DMS79 treated with DMSO at 0.1 percent for 48 hours (cell line): ENCODE measurements around the gene PTPRD.

ENCODE experiments used
- DNase-seq: peaks from one replicate; lab custom pipeline; 2025; lab: John Stamatoyannopoulos, UW

Gene PTPRD

DNA sequence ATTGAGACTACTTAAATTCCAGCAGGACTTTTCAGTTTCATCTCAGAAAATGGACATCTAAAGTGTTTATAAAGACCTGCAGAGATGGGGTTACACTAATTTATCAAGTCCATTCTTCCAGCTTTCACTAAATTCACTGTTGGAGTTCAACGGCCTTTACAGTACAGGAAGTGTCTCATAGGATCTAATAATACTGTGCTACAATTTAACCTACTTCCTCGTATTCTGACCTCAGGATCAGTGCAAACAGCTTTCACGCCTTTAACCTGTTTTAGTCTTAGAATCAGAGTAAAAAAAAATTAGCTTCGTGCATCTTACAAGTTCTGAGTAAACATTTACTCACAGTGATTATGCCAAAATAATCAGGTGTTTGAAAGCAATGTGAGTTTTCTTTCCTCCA is 2180.6 kb downstream of the PTPRD start:
- no peak for DNase-seq

DNA sequence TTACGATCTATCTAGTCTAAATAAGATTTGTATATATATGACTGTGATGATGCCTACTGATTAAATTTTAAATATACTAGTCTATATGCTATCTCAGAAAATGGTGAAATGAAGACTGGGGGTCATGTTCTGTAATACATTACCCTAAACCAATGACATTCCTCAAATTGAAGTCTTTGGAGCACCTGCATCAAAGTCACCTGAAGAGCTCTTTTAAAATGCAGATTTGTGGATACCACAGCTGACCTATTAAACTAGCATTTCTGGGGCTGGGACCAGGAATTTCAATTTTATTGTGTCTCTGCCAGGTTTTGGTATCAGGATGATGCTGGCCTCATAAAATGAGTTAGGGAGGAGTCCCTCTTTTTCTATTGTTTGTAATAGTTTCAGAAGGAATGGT is 2181.3 kb downstream of the PTPRD start:
- DNase-seq, result no peak

DNA sequence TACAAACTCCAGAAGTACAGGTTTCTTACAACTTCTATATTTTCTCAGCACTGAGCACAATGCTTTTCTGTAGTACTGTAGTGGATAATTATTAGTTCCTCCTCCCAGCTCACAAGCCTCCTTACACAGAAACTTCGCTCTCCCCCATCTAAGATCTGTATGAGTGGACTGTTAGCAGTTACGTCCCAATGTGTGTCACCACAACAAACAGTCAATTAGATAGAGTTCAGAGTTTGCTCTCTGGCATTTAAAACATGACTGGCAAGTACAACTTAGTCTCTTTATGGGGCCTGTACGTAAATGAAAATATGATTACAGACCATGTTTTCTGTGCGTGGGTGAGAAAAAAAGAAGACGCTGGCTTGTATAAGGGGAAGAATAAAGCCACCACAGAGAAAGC is 2181.9 kb downstream of the PTPRD start:
- DNase-seq, result no peak

DNA sequence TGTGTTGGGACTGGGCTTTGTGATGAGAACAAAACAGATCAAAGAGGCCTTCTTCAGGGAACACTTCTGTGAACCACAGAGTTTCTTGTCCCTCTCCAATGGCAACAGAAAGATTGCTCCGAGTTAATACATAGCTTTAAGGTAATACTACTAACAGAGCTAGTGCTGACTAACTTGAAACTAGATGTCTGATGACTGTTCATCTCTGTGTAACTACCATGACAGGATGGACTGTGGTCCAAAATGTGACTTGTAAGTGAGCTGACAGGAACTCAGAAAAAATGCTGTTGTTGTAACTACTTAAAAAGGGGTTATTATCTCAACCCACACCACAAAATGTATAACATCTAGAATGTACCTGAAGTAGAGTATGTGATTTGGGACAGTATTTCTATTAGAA is 2183.0 kb downstream of the PTPRD start:
- no peak for DNase-seq

DNA sequence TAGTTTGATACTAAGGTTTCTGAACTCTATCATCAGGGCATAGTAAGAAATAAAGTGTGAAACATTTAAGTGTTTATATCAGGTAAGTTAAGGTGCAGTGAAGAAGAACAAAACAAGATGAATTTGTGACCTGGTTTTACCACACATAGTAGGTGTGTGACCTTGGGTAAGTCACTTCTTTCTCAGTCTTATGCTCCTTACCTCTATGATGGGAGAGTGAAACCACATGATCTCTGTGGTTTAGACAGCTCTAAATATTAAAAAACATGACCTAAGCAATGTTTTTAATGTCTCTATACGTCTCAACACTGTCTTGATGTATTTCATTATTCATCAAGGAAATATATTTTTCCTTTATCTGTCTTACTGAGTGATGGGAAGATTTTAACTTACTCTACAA is 2183.6 kb downstream of the PTPRD start:
- DNase-seq, result no peak

DNA sequence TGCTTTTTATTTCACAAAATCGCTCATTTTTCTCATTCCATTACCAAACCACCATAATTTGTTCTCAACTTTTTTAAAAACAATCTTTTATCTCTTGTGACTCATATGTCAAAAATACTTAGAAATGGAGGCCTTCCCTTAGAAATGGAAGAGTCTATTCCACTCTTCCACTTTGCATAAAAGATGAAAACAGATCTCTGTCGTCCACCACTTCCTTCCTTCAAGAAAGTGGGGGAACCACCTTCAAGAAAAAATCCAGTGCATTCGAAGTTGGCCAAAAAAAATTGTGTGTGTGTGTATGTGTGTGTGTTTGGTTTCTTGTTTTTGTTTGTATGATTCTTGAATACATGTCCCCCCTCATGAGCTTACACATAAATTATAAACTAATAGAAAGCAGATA is 2184.4 kb downstream of the PTPRD start:
- DNase-seq, result no peak

DNA sequence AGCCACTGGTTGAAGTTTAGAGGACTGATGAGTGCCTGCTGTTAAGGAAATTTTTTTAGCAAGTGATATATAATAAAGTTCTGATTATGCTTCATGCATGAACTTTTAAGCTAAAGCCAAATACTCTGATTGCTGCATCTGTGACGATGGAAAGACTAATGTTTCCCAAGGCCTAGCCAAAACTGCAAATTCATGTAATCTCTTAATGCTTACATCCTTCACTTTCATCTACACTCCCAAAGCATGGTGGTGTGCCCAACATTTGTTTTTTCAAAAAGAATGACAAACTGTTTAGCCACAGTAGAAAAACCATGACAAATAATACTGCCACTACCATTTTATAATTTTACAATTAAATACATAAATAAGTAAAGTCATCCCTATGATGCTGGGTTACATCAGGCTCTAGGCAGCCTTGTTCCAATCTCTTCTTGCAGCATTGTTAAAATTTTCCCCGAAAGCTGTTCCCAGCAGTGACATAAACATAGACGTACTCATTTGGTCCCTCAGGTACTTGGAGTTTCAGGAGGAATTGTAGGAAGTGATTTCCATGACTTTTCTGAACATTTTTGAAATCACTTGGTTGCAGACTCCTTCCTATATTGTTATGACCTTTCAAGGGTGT is 2187.9 kb downstream of the PTPRD start:
- no peak for DNase-seq

DNA sequence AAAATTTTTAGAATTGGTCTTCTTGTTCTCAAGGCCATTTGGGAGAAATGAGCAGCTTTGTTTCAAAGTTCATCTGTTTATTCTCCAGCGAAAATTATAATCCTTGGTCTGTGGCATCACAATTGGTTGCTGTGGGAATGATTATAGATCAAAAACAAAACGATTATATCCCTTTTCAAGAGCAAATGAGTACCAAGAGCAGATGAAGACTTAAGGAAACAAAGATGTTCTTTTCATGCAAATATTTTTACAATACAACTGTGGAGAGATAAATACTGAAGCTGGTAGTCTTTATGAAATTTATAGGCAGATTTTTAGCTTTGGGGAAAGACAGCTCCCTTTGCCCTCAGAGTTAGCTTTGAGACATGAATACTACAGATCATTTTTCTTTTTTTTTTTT is 2192.4 kb downstream of the PTPRD start:
- DNase-seq, result no peak

DNA sequence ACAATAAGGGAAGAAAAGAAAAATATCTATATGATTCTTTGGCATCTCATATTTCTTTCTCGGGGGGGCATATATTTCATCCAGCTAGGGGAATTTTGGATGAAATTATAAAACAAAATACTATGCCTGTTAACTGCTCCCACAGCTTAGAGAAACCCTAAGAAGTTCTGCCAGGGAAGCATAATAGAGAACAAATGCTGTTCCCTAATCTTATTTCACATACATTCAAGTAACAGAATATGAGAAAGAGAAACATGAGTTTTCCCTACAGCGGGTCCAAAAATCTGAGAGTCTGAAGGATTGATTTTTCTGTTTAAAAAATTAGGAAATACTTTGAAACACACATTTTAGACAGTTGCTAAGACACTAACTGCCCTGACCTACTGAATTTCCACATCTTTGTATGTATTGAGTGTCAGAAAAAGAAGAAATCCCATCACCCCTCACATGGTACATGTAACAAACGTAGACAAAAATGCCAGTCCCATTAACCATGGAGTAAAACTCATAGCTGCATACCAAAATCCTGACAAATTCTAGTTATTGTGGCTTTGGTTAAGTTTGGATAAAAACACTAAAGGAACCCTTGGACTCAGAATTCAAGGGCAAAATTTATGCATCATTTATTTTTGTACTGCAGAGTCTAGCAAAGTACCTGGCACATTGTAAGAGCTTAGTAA is 2193.1 kb downstream of the PTPRD start:
- DNase-seq, result peak; percentile 15

DNA sequence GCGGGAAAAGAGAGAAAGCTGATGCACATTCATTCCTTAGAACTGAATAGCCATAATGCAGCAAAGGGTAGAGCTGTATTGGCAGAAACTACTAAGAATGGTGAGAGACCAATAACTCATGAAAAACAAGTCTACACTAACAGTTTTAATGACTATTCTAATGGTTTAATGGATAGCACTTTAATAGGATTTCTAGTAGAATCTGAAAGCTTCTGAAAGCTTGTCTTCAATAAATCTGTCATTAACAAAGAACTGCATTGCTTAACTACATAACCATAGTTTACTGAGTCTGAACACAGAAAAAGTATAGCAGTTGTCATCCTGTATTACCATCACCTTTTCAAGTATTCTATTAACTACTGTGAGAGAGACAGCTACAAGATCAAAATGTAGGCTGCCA is 2195.5 kb downstream of the PTPRD start:
- DNase-seq, result no peak

DNA sequence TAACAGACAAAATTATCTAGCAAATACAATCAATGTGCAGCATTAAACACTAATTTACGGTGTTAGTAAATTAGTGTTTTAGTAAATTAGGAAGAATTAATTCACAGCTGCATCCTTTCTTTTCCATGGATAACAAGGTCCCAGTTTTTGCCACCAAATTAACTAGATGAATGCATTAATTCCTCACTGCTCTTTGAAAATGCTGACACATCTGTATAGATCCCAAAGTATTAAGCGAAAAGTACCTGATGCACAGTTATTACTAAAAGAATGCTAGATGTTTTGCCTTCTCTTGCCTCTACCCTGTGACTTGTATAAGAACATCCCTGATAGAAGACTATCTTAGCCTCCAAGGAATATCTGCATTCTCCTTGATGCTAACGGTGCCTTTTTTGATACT is 2200.5 kb downstream of the PTPRD start:
- DNase-seq, result no peak

DNA sequence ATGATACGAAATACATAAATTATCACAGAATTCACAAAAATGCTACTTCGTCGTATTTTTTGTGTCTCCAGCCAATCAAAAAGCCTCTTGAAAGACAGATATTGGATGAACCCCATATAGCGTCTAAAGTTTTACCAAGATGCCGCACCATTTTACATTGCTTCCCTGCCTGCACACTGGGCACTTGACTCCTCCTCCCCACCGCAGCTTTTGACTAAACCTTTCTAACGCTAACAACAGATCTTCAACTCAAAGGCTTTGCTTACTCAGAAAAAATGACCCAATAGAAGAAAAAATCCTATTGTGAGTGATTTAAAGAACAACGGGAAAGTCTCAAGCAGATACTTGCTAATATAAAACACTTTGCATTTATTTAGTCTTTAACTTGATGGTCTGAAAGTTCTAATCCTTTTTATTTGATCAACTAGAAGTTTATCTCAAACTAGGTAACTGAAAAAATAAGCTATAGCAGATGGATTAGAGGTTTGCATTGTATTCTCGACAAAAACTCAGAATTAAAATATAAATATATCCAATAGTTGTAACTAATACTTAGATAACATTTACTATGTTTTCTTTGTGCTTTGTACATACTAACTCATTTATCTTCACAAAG is 2204.1 kb downstream of the PTPRD start:
- no peak for DNase-seq

DNA sequence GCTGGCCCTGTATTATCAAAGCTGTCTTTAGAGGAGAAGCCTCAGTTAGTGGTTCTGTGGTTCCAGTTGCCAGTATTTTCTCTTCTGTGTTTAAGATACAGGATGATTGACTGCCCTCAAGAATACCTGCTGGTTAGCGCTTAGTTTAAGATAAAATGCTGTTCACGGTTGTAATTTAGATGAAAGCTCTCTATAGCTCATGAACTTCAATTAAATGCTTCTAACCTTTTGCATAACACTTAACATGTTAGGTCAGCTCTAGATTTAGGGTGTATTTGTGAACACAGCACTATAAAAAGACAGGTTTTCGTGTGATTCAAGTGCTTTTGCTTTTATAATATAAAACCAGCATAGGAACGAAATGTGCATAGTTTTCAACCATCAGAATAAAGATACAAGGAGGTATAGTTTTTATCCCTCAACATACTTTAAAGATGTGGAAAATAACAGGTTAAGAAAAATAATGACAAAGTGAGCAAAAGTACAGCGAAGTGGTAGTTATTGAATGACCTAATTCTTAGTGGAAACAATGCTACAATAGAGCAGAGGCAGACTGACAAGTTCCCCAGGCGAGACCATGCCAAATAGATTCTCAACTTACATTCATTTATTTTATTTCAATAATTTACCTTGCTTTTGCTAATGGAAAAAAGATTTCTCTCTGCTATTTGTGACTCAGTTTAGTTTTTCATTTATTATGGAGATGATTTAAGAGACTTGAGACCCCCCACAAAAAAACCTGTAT is 2210.7 kb downstream of the PTPRD start:
- peak; percentile 74 for DNase-seq

DNA sequence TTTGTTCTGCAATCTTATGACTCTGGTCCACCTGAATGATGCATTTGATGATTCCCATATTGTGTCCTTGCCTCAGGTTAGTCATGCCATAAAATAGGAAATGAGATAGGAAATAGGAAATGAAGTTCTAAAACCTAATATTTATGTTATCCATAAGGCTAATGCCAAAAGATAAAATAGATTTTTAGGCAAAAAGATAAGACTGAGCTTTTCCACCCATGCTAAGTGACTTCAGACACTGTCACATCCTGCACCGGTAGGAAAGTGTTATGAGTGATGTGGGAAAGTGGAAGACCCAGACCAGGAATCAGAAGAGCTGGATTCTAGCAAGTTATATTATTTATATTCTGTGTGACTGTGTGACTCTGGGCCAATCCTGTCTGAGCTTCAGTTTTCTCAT is 2212.4 kb downstream of the PTPRD start:
- no peak for DNase-seq

DNA sequence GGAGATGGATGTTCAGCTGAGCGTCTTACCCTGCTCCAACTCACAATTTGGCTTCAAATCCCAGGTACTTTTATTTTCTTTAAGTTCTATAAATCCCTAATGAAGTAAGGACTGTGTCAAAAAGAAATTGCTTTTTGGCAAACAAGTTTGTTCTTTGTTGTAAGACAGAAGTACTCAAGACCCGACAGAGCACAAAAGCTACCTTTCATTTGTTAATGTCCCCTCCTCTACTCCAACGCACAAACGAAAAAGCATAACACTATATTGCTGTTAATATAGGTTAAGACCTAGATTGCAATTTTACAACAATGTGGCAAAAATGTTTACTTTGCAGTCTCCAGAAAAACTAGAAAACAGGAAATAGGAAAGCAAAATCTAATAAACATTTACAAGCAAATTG is 2217.8 kb downstream of the PTPRD start:
- DNase-seq, result no peak

DNA sequence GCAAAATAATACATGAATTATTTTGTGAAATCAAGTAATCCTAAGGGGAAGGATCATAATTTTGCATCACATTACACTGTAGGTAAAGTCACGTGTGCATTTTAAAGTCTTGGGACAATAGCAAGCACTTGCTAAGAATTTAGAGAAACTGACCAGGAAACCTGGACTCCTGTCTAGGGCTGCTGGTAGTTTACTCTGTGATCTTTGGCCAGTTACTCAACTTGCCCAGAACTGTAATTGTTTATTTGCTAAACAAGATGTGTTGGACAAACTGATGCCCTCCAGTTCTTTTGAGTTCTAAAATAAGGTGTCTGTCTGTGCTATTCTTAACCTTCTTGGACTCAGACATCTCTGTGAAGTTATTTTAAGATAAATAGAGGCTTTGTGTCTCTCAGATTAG is 2218.5 kb downstream of the PTPRD start:
- DNase-seq, result no peak

DNA sequence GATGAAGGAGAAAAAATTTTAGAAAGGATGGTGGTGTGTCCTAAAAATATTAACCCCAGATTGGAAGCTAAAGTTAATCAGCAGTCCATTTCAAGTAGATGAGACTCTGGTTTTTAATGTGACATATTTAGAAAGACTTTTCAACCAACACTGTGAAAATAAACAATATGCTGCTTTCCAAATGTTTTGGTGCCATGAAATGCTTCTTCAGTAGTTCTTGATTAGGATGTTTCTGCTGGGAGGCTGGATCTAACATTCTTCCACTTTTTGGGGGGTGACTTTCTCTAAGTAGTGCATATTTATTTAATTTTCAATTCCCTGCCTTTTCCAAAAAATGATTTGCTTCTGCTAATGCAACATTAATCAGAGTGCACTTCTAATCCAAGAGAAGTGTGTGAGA is 2219.9 kb downstream of the PTPRD start:
- DNase-seq, result no peak

DNA sequence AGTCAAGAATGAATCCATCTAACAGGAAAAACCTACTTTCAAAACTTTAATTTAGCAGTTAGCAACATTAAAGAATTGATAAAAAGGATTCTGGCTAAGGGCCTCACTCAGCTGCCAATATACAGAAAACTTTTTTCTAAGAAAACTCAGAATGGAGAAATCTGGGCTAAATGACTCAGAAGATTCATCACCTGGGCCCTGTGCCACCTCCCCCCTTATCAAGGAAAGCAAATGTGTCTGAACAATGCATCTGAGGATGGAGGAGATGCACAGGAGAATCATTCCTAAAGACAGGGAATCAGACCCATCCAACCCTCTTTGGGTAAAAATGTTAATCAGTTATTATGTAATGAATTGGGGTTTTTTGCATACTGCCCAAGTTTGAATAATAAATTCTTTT is 2221.2 kb downstream of the PTPRD start:
- no peak for DNase-seq

DNA sequence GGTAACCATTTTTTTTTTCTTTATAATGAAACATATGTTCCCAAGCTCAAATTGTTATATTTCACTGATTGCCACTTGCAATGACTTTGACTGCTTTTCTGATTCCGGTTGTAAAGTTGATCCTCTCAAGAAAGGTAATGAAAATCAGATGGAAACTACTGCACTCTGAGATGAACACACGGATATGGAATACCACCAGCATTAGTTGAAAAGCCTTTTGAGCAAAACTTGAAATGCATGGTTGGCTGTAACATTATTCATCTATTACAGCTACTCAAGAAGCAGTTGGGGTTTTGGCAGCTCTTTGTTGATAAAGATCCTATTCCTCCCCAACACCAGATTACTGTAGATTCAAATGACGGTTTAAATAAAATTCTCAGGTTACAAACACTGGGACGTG is 2221.7 kb downstream of the PTPRD start:
- no peak for DNase-seq

DNA sequence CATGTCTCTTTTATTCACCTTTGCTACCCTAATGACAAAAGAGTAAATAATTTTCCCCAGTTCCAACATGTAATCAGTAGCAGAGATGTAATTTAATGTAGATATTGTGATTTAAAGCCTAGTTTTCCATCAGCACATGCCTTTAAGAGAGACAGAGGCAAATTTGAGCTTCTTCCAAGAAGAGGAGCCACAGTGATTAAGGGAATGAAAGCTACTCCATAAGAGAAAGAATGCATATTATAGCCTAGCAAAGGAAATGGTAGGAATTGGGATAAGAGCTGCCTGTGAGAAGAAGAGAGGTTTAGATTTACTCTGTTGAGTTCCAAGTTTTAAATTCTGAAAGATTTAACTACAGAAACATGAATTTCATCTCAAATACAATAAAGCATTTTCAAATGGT is 2222.2 kb downstream of the PTPRD start:
- DNase-seq, result no peak

DNA sequence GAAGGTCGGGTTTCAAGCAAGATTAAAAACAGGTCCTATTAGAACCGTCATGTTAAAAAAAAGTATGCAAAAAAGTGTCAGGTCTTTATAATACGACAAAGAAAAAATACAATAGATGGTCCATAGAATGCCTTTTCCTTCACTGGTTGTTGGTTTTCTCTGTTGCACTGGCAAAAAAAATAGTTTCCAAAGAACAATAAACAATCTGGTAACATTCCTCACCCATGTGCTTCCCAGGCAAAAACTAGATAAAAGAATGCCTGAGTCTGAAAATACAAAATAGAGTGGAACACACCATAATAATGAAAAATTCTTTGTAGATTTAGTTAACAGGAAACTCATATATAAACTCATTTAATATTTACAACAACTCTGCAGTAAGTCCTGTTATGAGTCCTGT is 2223.3 kb downstream of the PTPRD start:
- DNase-seq, result no peak

DNA sequence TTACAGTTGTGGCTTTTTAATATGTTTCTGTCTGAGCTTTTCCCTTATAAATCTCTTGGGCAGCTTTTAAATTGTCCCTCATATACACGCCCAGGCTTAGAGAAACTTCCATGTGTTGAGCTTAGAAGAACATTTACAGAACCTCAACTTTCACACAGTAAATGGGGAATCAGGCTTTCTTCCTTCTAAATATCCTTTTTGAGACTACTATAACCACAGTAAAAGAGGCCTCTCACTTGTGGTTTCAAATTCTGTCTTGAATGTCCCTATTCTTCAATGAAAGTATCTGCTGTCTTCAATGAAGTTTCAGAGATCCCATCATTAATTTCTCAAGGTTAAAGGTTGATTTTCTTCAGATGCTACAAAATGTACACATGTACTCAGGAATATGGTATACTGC is 2224.7 kb downstream of the PTPRD start:
- DNase-seq, result no peak

DNA sequence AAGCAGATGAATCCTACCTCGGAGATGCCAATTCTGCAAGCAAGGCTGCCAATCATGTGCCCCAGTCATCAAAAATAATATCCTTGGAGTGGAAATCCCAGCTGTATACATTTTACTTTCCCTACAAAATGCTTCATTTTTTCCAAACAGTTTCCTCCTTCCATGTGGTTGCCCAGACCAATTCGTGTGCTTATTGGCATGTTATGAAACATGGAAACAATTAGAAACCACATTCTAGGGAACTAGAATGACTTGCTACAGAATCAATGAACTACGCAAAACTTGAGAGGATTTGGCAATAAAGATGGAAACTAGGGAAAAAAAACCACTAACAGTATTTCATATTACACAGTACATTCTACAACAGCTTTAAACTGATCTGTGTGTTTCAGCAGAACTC is 2228.7 kb downstream of the PTPRD start:
- no peak for DNase-seq
